Thyroid gland (tissue), 4 donors: ENCODE data around the gene KCNQ1OT1. TPM values are rescaled to one million over a fixed set of nuclear protein-coding genes. Genes with fewer than 3 reads are reported as not detected.

ENCODE experiments used
- DNase-seq, 2 donors: peaks; one replicate each; pipeline ENCODE4 v3.0.0-alpha.2; 2019
- H3K27ac ChIP-seq, 3 donors: fragments of 200-600 bp; sonication (generic); 1 replicate in 2 of 3; 2 replicates in 1 of 3; pipeline ENCODE4 v1.5.1; 2016 to 2019; ENCODE audit warnings: mild to moderate bottlenecking in 1 of 3, moderate library complexity in 1 of 3
- H3K27me3 ChIP-seq: fragments of 200-600 bp; sonication (generic); one replicate; pipeline ENCODE4 v1.5.1; 2019
- H3K36me3 ChIP-seq, 2 donors: fragments of 200-600 bp; sonication (generic); one replicate each; pipeline ENCODE4 v1.5.1; 2016 to 2019
- H3K4me1 ChIP-seq, 2 donors: fragments of 200-600 bp; sonication (generic); one replicate each; pipeline ENCODE4 v1.5.1; 2017 to 2019
- H3K4me3 ChIP-seq, 3 donors: fragments of 200-600 bp; sonication (generic); replicated peaks in 1 of 3; 1 replicate in 2 of 3; 2 replicates in 1 of 3; pipeline ENCODE4 v1.5.1; 2016; ENCODE audit warnings: mild to moderate bottlenecking in 1 of 3
- H3K9me3 ChIP-seq: fragments of 200-600 bp; sonication (generic); one replicate; pipeline ENCODE4 v1.5.1; 2017
- CTCF ChIP-seq, 6 experiments: fragments of 200-600 bp in 3 of 6; fragments of 450-650 bp in 3 of 6; sonication (generic) in 3 of 6; IDR thresholded peaks; one replicate each; pipeline ENCODE4 v1.5.1; 2016 to 2019; ENCODE audit warnings: antibody characterized with exemption in 6 of 6, mild to moderate bottlenecking in 2 of 6, inconsistent platforms in 1 of 6, moderate library complexity in 1 of 6
- POLR2A ChIP-seq, 2 donors: fragments of 450-650 bp; IDR thresholded peaks; one replicate each; pipeline ENCODE4 v1.6.1; 2017; ENCODE audit warnings: antibody characterized with exemption in 2 of 2, mild to moderate bottlenecking in 2 of 2, moderate library complexity in 1 of 2
- WGBS, 2 donors: methylation state at CpG; one replicate each; pipeline ENCODE4 v1.1.5; 2017; 5-methylcytosine and 5-hydroxymethylcytosine counted together
- intact Hi-C: fragments of 100-400 bp; cut with DNase I; formaldehyde crosslinking; loops from one replicate; pipeline ENCODE4 v1.15.1; 2023
- total RNA-seq, 4 donors: library from RNA; depleted of rRNA; stranded (reverse); fragments of >200 nt; gene quantifications; one replicate each; pipeline ENCODE4 v1.2.3, GENCODE V29; 2016

Gene KCNQ1OT1
- total RNA-seq, 4 donors from 2014 or later = 2.0 to 4.1 (median 3.2) TPM

- H3K36me3 ChIP-seq = no peaks in the 10 kb centered on the region
- TF ChIP-seq CTCF (IDR thresholded peaks at IDR 0.05) (no peak), POLR2A (IDR thresholded peaks at IDR 0.05) (no peak)
- intact Hi-C loops = no loop called here
- H3K4me1 ChIP-seq = peaks cover 7 to 28% of the 10 kb centered on the region in 2 donors
- H3K27ac ChIP-seq = no peak overlapping the region
- 78 to 80% methylated on average over 3 to 4 of the region's 6 CpGs for WGBS, 2 donors
- H3K27me3 ChIP-seq = no peaks in the 10 kb centered on the region
- peak in 1 of 2 donors; percentile 24 for DNase-seq
- no peaks in the 10 kb centered on the region for H3K9me3 ChIP-seq
- H3K4me3 ChIP-seq = no peak overlapping the region
Measured at GRCh38 chr11:2688381-2689231, 11.2 kb downstream of the KCNQ1OT1 start.

GRCh38 chr11:2687782-2688191 lies 12.0 kb downstream of the KCNQ1OT1 start:
- DNase-seq = peak; percentile 20 to 32
- Histone ChIP-seq H3K4me3 (no peak overlapping the region), H3K27ac (no peak overlapping the region)

GRCh38 chr11:2687223-2687530 lies 12.6 kb downstream of the KCNQ1OT1 start:
- 100% methylated on average over 1 of the region's 1 CpG for WGBS, 2 donors
- Histone ChIP-seq H3K9me3 (no peaks in the 10 kb centered on the region), H3K4me3 (no peak overlapping the region), H3K27me3 (no peaks in the 10 kb centered on the region), H3K27ac (no peak overlapping the region), H3K4me1 (peaks cover 0 to 21% of the 10 kb centered on the region in 2 donors), H3K36me3 (no peaks in the 10 kb centered on the region)
- no peak for DNase-seq
- intact Hi-C loops = no loop called here
- TF ChIP-seq POLR2A (IDR thresholded peaks at IDR 0.05) (no peak), CTCF (IDR thresholded peaks at IDR 0.05) (no peak)

More at GRCh38 chr11:2687782-2688191, 12.0 kb downstream of the KCNQ1OT1 start:
- H3K27me3 ChIP-seq = no peaks in the 10 kb centered on the region
- WGBS, 2 donors = 66% methylated on average over 7 of the region's 7 CpGs; no CpG with 5 or more reads in 1 of the 2 donors
- intact Hi-C loops = no loop called here
- no peaks in the 10 kb centered on the region for H3K36me3 ChIP-seq
- peaks cover 4 to 27% of the 10 kb centered on the region in 2 donors for H3K4me1 ChIP-seq
- TF ChIP-seq CTCF (IDR thresholded peaks at IDR 0.05) (no peak), POLR2A (IDR thresholded peaks at IDR 0.05) (no peak)
- H3K9me3 ChIP-seq = no peaks in the 10 kb centered on the region

GRCh38 chr11:2686360-2687222 lies 13.2 kb downstream of the KCNQ1OT1 start:
- DNase-seq = no peak
- intact Hi-C loops = no loop called here
- 92 to 96% methylated on average over 6 to 7 of the region's 7 CpGs for WGBS, 2 donors

More at GRCh38 chr11:2686360-2687222, 13.2 kb downstream of the KCNQ1OT1 start:
- H3K4me3 ChIP-seq = no peak overlapping the region
- no peaks in the 10 kb centered on the region for H3K36me3 ChIP-seq
- H3K27ac ChIP-seq = no peak overlapping the region
- no peaks in the 10 kb centered on the region for H3K27me3 ChIP-seq
- H3K4me1 ChIP-seq = peaks cover 0 to 21% of the 10 kb centered on the region in 2 donors
- no peaks in the 10 kb centered on the region for H3K9me3 ChIP-seq
- TF ChIP-seq POLR2A (IDR thresholded peaks at IDR 0.05) (no peak), CTCF (IDR thresholded peaks at IDR 0.05) (no peak)
